Measurements from ENCODE around the gene CTBP1. TPM values are rescaled to one million over a fixed set of nuclear protein-coding genes. Genes with fewer than 3 reads are reported as not detected.

CTBP1 gene
- total RNA-seq, 2 donors from 2014 or later = 132 to 256 TPM

- TF ChIP-seq CTCF (IDR thresholded peaks at IDR 0.05) = no peak
- Histone ChIP-seq H3K27ac (peak overlapping the region in 1 of 2 donors; percentile 94), H3K4me1 (ENCODE audit: control insufficient read depth in 1 of 2, low read depth in 2 of 2) (peaks cover 34 to 72% of the 10 kb centered on the region in 2 donors), H3K9me3 (no peaks in the 10 kb centered on the region), H3K4me3 (peak overlapping the region; percentile 94), H3K36me3 (no peaks in the 10 kb centered on the region), H3K27me3 (replicated peaks; ENCODE audit: insufficient read depth) (no peaks in the 10 kb centered on the region)
- ATAC-seq (ENCODE audit: insufficient number of reproducible peaks, low FRiP score, low read depth) (no peak), DNase-seq (ENCODE audit: low spot score) (no peak)
Observed at GRCh38 chr4:1246111-1246881, 2.6 kb downstream of the CTBP1 start.

GRCh38 chr4:1245481-1246051, 3.4 kb downstream of the CTBP1 start:
- DNase-seq (ENCODE audit: low spot score) = no peak
- no peak overlapping the region for H3K27ac ChIP-seq

GRCh38 chr4:1244978-1245471, 3.9 kb downstream of the CTBP1 start:
- H3K4me1 ChIP-seq (ENCODE audit: control insufficient read depth in 1 of 2, low read depth in 2 of 2) = peaks cover 32 to 67% of the 10 kb centered on the region in 2 donors
- H3K36me3 ChIP-seq = peaks cover 6% of the 10 kb centered on the region
- no peaks in the 10 kb centered on the region for H3K9me3 ChIP-seq
- ATAC-seq (ENCODE audit: insufficient number of reproducible peaks, low FRiP score, low read depth) (no peak), DNase-seq (ENCODE audit: low spot score) (no peak)
- no peak overlapping the region for H3K27ac ChIP-seq
- no peak overlapping the region for H3K4me3 ChIP-seq
- TF ChIP-seq CTCF (IDR thresholded peaks at IDR 0.05) = no peak
- no peaks in the 10 kb centered on the region for H3K27me3 ChIP-seq (replicated peaks; ENCODE audit: insufficient read depth)

More at GRCh38 chr4:1245481-1246051, 3.4 kb downstream of the CTBP1 start:
- Histone ChIP-seq H3K4me1 (ENCODE audit: control insufficient read depth in 1 of 2, low read depth in 2 of 2) (peaks cover 34 to 72% of the 10 kb centered on the region in 2 donors), H3K36me3 (peaks cover 5% of the 10 kb centered on the region), H3K9me3 (no peaks in the 10 kb centered on the region), H3K4me3 (peak overlapping the region; percentile 94), H3K27me3 (replicated peaks; ENCODE audit: insufficient read depth) (no peaks in the 10 kb centered on the region)
- no peak for TF ChIP-seq CTCF (IDR thresholded peaks at IDR 0.05)
- no peak for ATAC-seq (ENCODE audit: insufficient number of reproducible peaks, low FRiP score, low read depth)

- H3K36me3 ChIP-seq = peaks cover 13% of the 10 kb centered on the region
- ATAC-seq (ENCODE audit: insufficient number of reproducible peaks, low FRiP score, low read depth) (no peak), DNase-seq (ENCODE audit: low spot score) (no peak)
- no peaks in the 10 kb centered on the region for H3K9me3 ChIP-seq
- no peak for TF ChIP-seq CTCF (IDR thresholded peaks at IDR 0.05)
- H3K4me1 ChIP-seq (ENCODE audit: control insufficient read depth in 1 of 2, low read depth in 2 of 2) = peaks cover 29 to 60% of the 10 kb centered on the region in 2 donors
- no peak overlapping the region for H3K4me3 ChIP-seq
- H3K27ac ChIP-seq = no peak overlapping the region
- H3K27me3 ChIP-seq (replicated peaks; ENCODE audit: insufficient read depth) = no peaks in the 10 kb centered on the region
Observed at GRCh38 chr4:1244081-1244977, 4.6 kb downstream of the CTBP1 start.
